ENCODE data around the gene CSF2RB. TPM values are rescaled to one million over a fixed set of nuclear protein-coding genes. Genes with fewer than 3 reads are reported as not detected.

Gene CSF2RB
- total and polyA plus RNA-seq, 2 donors (not counting 3 experiments of a cell fraction or from before 2014, with no cell fraction given): 20.6 to 68.2 TPM

GRCh38 chr22:36935313-36935610 lies 21.8 kb downstream of the CSF2RB start:
- dilution Hi-C loops (cut with MboI; ENCODE audit: extremely low pct_ligation_motif_present, low sequenced_read_pairs): no loop called here
- DNase-seq (ENCODE audit: low read depth, low spot score) (no peak), FAIRE-seq (no peak)
- no peak overlapping the region for H3K9ac ChIP-seq (replicated peaks; ENCODE audit: extremely low read depth, insufficient read depth, low read length)
- no peak overlapping the region for H2AFZ ChIP-seq (ENCODE audit: low read depth, low read length)
- H3K4me3 ChIP-seq (replicated peaks in 1 of 3; ENCODE audit: insufficient read depth in 1 of 3, low read depth in 1 of 3, low read length in 3 of 3): no peak overlapping the region
- no peaks in the 10 kb centered on the region for H3K4me1 ChIP-seq (ENCODE audit: control insufficient read depth, extremely low read depth, insufficient read depth, low read length)
- TF ChIP-seq POLR2AphosphoS5 (IDR thresholded peaks at IDR 0.05; ENCODE audit: insufficient read depth, low read depth, low read length) (no peak), GATA2 (IDR thresholded peaks at IDR 0.05; ENCODE audit: insufficient read depth, insufficient read length, low read depth, low read length) (no peak), EZH2 (IDR thresholded peaks at IDR 0.05; ENCODE audit: borderline replicate concordance, low read depth, low read length, severe bottlenecking) (no peak), FOS (IDR thresholded peaks at IDR 0.05; ENCODE audit: borderline replicate concordance, insufficient read depth, low read length) (no peak), POLR2A (IDR thresholded peaks at IDR 0.05; ENCODE audit: low read depth, low read length) (no peak), MYC (IDR thresholded peaks at IDR 0.05; ENCODE audit: low read depth, low read length) (no peak), CTCF (IDR thresholded peaks at IDR 0.05; ENCODE audit: extremely low read depth in 1 of 2, insufficient read depth in 1 of 2, low read depth in 1 of 2, low read length in 2 of 2) (no peak), JUN (IDR thresholded peaks at IDR 0.05; ENCODE audit: borderline replicate concordance, insufficient read depth, insufficient read length, low read depth) (no peak), MAX (IDR thresholded peaks at IDR 0.05; ENCODE audit: insufficient read depth, insufficient read length) (no peak)
- no peaks in the 10 kb centered on the region for H3K79me2 ChIP-seq (ENCODE audit: control insufficient read depth, insufficient read depth, low read length)
- peaks cover 0 to 37% of the 10 kb centered on the region in 2 experiments for H3K36me3 ChIP-seq (ENCODE audit: control insufficient read depth in 2 of 2, extremely low read depth in 1 of 2, insufficient read depth in 2 of 2, low read length in 2 of 2)
- no peaks in the 10 kb centered on the region for H3K9me1 ChIP-seq (replicated peaks; ENCODE audit: control insufficient read depth, extremely low read depth, insufficient read depth, low read length)
- no peaks in the 10 kb centered on the region for H3K27me3 ChIP-seq (ENCODE audit: control insufficient read depth in 2 of 2, insufficient read depth in 2 of 2, low read length in 2 of 2)
- H3K4me2 ChIP-seq (ENCODE audit: insufficient read depth, low read length): no peak overlapping the region
- ChIA-PET CTCF (interaction anchor here (0.6 kb wide), 1 partner anchor 9 kb away, joined by 3 read pairs; no protein-coding TSS in a partner anchor), POLR2A (interaction anchor here (0.6 kb wide), 1 partner anchor 388 kb away, joined by 4 read pairs; no protein-coding TSS in a partner anchor)
- no peaks in the 10 kb centered on the region for H4K20me1 ChIP-seq (replicated peaks; ENCODE audit: control insufficient read depth, extremely low read depth, insufficient read depth, low read length)
- intact Hi-C loops (cut with micrococcal nuclease): no loop called here
- H3K9me3 ChIP-seq (replicated peaks; ENCODE audit: control insufficient read depth, insufficient read depth, low read length): no peaks in the 10 kb centered on the region
- no peak overlapping the region for H3K27ac ChIP-seq (ENCODE audit: insufficient read depth, low read depth, low read length)
- BruUV-seq (replicated peaks): no TSS peak
